Sigmoid colon (tissue), 7 donors: Measurements from ENCODE around the gene PGS1. TPM values are rescaled to one million over a fixed set of nuclear protein-coding genes. Genes with fewer than 3 reads are reported as not detected.

ENCODE experiments used
- DNase-seq: peaks from one replicate; pipeline ENCODE4 v3.0.0-alpha.2; 2019
- H3K27ac ChIP-seq, 4 donors: fragments of 200-600 bp; sonication (generic); one replicate each; pipeline ENCODE4 v1.5.1; 2016 to 2019; ENCODE audit warnings: mild to moderate bottlenecking in 1 of 4
- H3K27me3 ChIP-seq, 3 donors: fragments of 200-600 bp; sonication (generic); one replicate each; pipeline ENCODE4 v1.5.1; 2019; ENCODE audit warnings: mild to moderate bottlenecking in 1 of 3
- H3K36me3 ChIP-seq, 4 donors: fragments of 200-600 bp; sonication (generic); one replicate each; pipeline ENCODE4 v1.5.1; 2016 to 2019
- H3K4me1 ChIP-seq, 4 donors: fragments of 200-600 bp; sonication (generic); one replicate each; pipeline ENCODE4 v1.5.1; 2017 to 2019
- H3K4me3 ChIP-seq, 4 donors: fragments of 200-600 bp; sonication (generic); one replicate each; pipeline ENCODE4 v1.5.1; 2017 to 2019; ENCODE audit warnings: mild to moderate bottlenecking in 2 of 4, moderate library complexity in 1 of 4
- H3K9me3 ChIP-seq, 4 donors: fragments of 200-600 bp in 3 of 4; sonication (generic) in 3 of 4; one replicate each; pipeline versions ENCODE4 v1.5.1 to v1.6.1; 2013 to 2019
- CTCF ChIP-seq, 4 experiments: fragments of 450-650 bp in 3 of 4; fragments of 200-600 bp in 1 of 4; IDR thresholded peaks; one replicate each; pipeline ENCODE4 v1.5.1; 2016 to 2019; ENCODE audit warnings: antibody characterized with exemption in 4 of 4, mild to moderate bottlenecking in 3 of 4, moderate library complexity in 2 of 4
- EP300 ChIP-seq, 4 donors: sonication (generic); formaldehyde crosslinking; IDR thresholded peaks; one replicate each; pipeline ENCODE4 v1.6.1; 2017; ENCODE audit warnings: antibody characterized with exemption in 4 of 4
- POLR2A ChIP-seq, 2 donors: fragments of 450-650 bp; IDR thresholded peaks; one replicate each; pipeline ENCODE4 v1.6.1; 2016; ENCODE audit warnings: antibody characterized with exemption in 2 of 2, mild to moderate bottlenecking in 2 of 2, moderate library complexity in 2 of 2
- POLR2AphosphoS5 ChIP-seq, 4 donors: sonication (generic); formaldehyde crosslinking; IDR thresholded peaks; one replicate each; pipeline ENCODE4 v1.6.1; 2017; ENCODE audit warnings: antibody characterized with exemption in 4 of 4
- WGBS, 2 donors: extraction: QIAGEN DNeasy Blood & Tissue Kit; methylation state at CpG; one replicate each; pipeline ENCODE4 v1.1.7; 2013; 5-methylcytosine and 5-hydroxymethylcytosine counted together
- intact Hi-C: fragments of 100-400 bp; cut with DNase I; formaldehyde crosslinking; loops from one replicate; pipeline ENCODE4 v1.15.1; 2023
- polyA plus RNA-seq, 3 donors: library from polyadenylated mRNA; stranded (reverse); fragments of 200-250 nt; gene quantifications; one replicate each; pipeline ENCODE4 v1.2.3, GENCODE V29; 2013
- total RNA-seq, 4 donors: library from RNA; depleted of rRNA; stranded (reverse); fragments of >200 nt; gene quantifications; one replicate each; pipeline ENCODE4 v1.1.0, GENCODE V29; 2016
- donor health status: healthy with polysubstance abuse.
- donor health status: Bipolar disorder and iron deficiency.
- donor health status: healthy.

PGS1 gene
- total and polyA plus RNA-seq, 7 donors, result 9.9 to 36.9 (median 28.6) TPM

GRCh38 chr17:78391843-78392242 lies 13.4 kb downstream of the PGS1 start:
- Histone ChIP-seq H3K4me3 (no peak overlapping the region), H3K36me3 (peaks cover 0 to 18% (median 12%) of the 10 kb centered on the region in 4 donors), H3K9me3 (no peaks in the 10 kb centered on the region), H3K27ac (no peak overlapping the region), H3K27me3 (no peaks in the 10 kb centered on the region), H3K4me1 (peaks cover 0 to 48% (median 35%) of the 10 kb centered on the region in 4 donors)
- DNase-seq, result no peak
- 34 to 58% methylated on average over 4 of the region's 4 CpGs for WGBS, 2 donors
- intact Hi-C loops, result no loop called here
- TF ChIP-seq CTCF (IDR thresholded peaks at IDR 0.05) (no peak), EP300 (IDR thresholded peaks at IDR 0.05) (no peak), POLR2A (IDR thresholded peaks at IDR 0.05) (no peak), POLR2AphosphoS5 (IDR thresholded peaks at IDR 0.05) (no peak)

GRCh38 chr17:78392295-78392694 lies 13.8 kb downstream of the PGS1 start:
- TF ChIP-seq POLR2A (IDR thresholded peaks at IDR 0.05) (no peak), CTCF (IDR thresholded peaks at IDR 0.05) (no peak), EP300 (IDR thresholded peaks at IDR 0.05) (no peak)
- WGBS, 2 donors, result 95 to 97% methylated on average over 6 of the region's 6 CpGs
- Histone ChIP-seq H3K9me3 (no peaks in the 10 kb centered on the region), H3K4me3 (no peak overlapping the region), H3K27ac (no peak overlapping the region), H3K4me1 (peaks cover 0 to 52% (median 35%) of the 10 kb centered on the region in 4 donors), H3K36me3 (peaks cover 0 to 18% (median 12%) of the 10 kb centered on the region in 4 donors), H3K27me3 (no peaks in the 10 kb centered on the region)
- DNase-seq, result no peak
- intact Hi-C loops, result no loop called here

- no peak for DNase-seq
- TF ChIP-seq EP300 (IDR thresholded peaks at IDR 0.05), result no peak
- Histone ChIP-seq H3K9me3 (no peaks in the 10 kb centered on the region), H3K4me1 (peaks cover 0 to 53% (median 33%) of the 10 kb centered on the region in 4 donors), H3K27ac (no peak overlapping the region), H3K4me3 (no peak overlapping the region), H3K36me3 (peaks cover 0 to 27% (median 14%) of the 10 kb centered on the region in 4 donors), H3K27me3 (no peaks in the 10 kb centered on the region)
- WGBS, 2 donors, result 88 to 91% methylated on average over 4 of the region's 4 CpGs
- intact Hi-C loops, result no loop called here
Observed at GRCh38 chr17:78393575-78393974, 15.1 kb downstream of the PGS1 start.

GRCh38 chr17:78394209-78394608 lies 15.8 kb downstream of the PGS1 start:
- H3K4me1 ChIP-seq, result peaks cover 0 to 59% (median 28%) of the 10 kb centered on the region in 4 donors

GRCh38 chr17:78395155-78395554 lies 16.7 kb downstream of the PGS1 start:
- Histone ChIP-seq H3K4me3 (no peak overlapping the region), H3K9me3 (no peaks in the 10 kb centered on the region), H3K27ac (no peak overlapping the region), H3K4me1 (peaks cover 0 to 52% (median 21%) of the 10 kb centered on the region in 4 donors), H3K36me3 (peaks cover 14 to 43% (median 30%) of the 10 kb centered on the region in 4 donors), H3K27me3 (no peaks in the 10 kb centered on the region)
- WGBS, 2 donors, result 84 to 87% methylated on average over 2 of the region's 2 CpGs
- intact Hi-C loops, result no loop called here
- DNase-seq, result no peak
- TF ChIP-seq POLR2AphosphoS5 (IDR thresholded peaks at IDR 0.05) (no peak), POLR2A (IDR thresholded peaks at IDR 0.05) (no peak), EP300 (IDR thresholded peaks at IDR 0.05) (no peak), CTCF (IDR thresholded peaks at IDR 0.05) (no peak)

More at GRCh38 chr17:78394209-78394608, 15.8 kb downstream of the PGS1 start:
- intact Hi-C loops, result no loop called here
- DNase-seq, result no peak
- TF ChIP-seq CTCF (IDR thresholded peaks at IDR 0.05), result no peak
- no peak for TF ChIP-seq EP300 (IDR thresholded peaks at IDR 0.05)
- TF ChIP-seq POLR2A (IDR thresholded peaks at IDR 0.05), result no peak
- no peak for TF ChIP-seq POLR2AphosphoS5 (IDR thresholded peaks at IDR 0.05)
- no peaks in the 10 kb centered on the region for H3K9me3 ChIP-seq
- H3K4me3 ChIP-seq, result no peak overlapping the region
- no peak overlapping the region for H3K27ac ChIP-seq
- H3K27me3 ChIP-seq, result no peaks in the 10 kb centered on the region
- 37 to 81% methylated on average over 7 of the region's 7 CpGs for WGBS, 2 donors
- peaks cover 4 to 33% (median 21%) of the 10 kb centered on the region in 4 donors for H3K36me3 ChIP-seq
